ENCODE measurements around the gene DUSP14.
A peak's percentile ranks its signal among the peaks of the same experiment; 100 is the strongest.

DNA sequence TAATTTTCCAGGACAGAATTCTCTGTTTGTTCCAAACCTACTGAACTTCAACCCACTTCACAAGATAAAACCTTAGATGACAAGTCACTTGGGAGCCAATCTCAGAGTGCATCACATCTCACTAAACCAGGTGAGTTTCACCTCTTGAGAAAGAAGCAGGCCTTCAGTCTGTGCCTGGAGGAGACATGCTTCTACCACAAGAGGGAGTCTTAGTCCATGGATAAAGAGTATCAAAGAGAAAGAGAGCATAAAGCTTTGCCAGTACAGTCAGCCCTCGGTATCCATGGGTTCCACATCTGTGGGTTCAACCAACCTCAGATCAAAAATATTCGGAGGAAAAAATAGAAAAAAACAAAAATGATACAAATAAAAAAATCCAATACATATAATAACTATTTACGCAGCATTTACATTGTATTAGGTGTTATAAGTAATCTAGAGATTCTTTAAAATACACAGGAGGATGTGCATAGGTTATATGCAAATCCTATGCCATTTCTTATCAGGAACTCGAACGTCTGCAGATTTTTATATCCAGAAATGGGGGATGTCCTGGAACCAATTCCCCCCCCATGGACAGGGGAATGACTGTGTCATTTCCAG lies 37.7 kb downstream of the DUSP14 start:
- TF ChIP-seq, protein P1, sequence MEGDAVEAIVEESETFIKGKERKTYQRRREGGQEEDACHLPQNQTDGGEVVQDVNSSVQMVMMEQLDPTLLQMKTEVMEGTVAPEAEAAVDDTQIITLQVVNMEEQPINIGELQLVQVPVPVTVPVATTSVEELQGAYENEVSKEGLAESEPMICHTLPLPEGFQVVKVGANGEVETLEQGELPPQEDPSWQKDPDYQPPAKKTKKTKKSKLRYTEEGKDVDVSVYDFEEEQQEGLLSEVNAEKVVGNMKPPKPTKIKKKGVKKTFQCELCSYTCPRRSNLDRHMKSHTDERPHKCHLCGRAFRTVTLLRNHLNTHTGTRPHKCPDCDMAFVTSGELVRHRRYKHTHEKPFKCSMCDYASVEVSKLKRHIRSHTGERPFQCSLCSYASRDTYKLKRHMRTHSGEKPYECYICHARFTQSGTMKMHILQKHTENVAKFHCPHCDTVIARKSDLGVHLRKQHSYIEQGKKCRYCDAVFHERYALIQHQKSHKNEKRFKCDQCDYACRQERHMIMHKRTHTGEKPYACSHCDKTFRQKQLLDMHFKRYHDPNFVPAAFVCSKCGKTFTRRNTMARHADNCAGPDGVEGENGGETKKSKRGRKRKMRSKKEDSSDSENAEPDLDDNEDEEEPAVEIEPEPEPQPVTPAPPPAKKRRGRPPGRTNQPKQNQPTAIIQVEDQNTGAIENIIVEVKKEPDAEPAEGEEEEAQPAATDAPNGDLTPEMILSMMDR (IDR thresholded peaks at IDR 0.05), result peak; percentile 77
- TF ChIP-seq EZH2phosphoT487 (IDR thresholded peaks at IDR 0.05) (no peak), EZH2 (IDR thresholded peaks at IDR 0.05) (no peak)
